PC-3 (cell line): ENCODE data around the gene MMD. TPM values are rescaled to one million over a fixed set of nuclear protein-coding genes. Genes with fewer than 3 reads are reported as not detected.

Experiments
- ATAC-seq: fragments of 200-7000 bp; cut with Tn5 transposase; 2 replicates; pipeline ENCODE4 v1.9.1; 2020; ENCODE audit warnings: mild to moderate bottlenecking, moderate library complexity
- BruUV-seq: library from RNA; stranded (reverse); fragments of 400-500 nt; replicated peaks from 2 replicates; lab custom pipeline; 2021; lab: Mats Ljungman, UMichigan
- CTCF ChIA-PET: fragments of 300-600 bp; sonication (Branson Sonifier 250); formaldehyde crosslinking; loops from one replicate; lab custom pipeline; 2022; ENCODE audit warnings: antibody characterized with exemption; lab: Charles Lee
- POLR2A ChIA-PET: fragments of 300-600 bp; sonication (Branson Sonifier 250); formaldehyde crosslinking; loops from one replicate; lab custom pipeline; 2022; ENCODE audit warnings: antibody characterized with exemption; ENCODE audit not compliant: unreplicated experiment; lab: Charles Lee
- DNase-seq: peaks from one replicate; pipeline ENCODE4 v3.0.0-alpha.2; 2015
- H2AFZ ChIP-seq: fragments of 300-600 bp; sonication (generic); 2 replicates; pipeline ENCODE4 v1.6.0; 2016; ENCODE audit warnings: antibody characterized with exemption, low read length
- H3F3A ChIP-seq: fragments of 300-600 bp; sonication (generic); one replicate; pipeline ENCODE4 v1.6.0; 2017; ENCODE audit warnings: antibody characterized with exemption, low read length, control low read depth, mild to moderate bottlenecking; ENCODE audit not compliant: unreplicated experiment
- H3K27ac ChIP-seq: fragments of 300-600 bp; sonication (generic); 2 replicates; pipeline ENCODE4 v1.5.1; 2016; ENCODE audit warnings: mild to moderate bottlenecking, low read length
- H3K27me3 ChIP-seq: fragments of 300-600 bp; sonication (generic); 2 replicates; pipeline ENCODE4 v1.6.1; 2016; ENCODE audit warnings: low read length, mixed read lengths
- H3K36me3 ChIP-seq: fragments of 300-600 bp; sonication (generic); 2 replicates; pipeline ENCODE4 v1.6.1; 2016; ENCODE audit warnings: low read depth, mixed run types, low read length, mixed read lengths
- H3K4me1 ChIP-seq: fragments of 300-600 bp; sonication (generic); 2 replicates; pipeline ENCODE4 v1.5.1; 2016; ENCODE audit warnings: low read length; ENCODE audit not compliant: insufficient read depth
- H3K4me2 ChIP-seq: fragments of 300-600 bp; sonication (generic); 2 replicates; pipeline ENCODE4 v1.6.0; 2016; ENCODE audit warnings: low read length
- H3K4me3 ChIP-seq: fragments of 300-600 bp; sonication (generic); 2 replicates; pipeline ENCODE4 v1.5.1; 2016; ENCODE audit warnings: mild to moderate bottlenecking, low read length, mixed read lengths
- H3K79me2 ChIP-seq: fragments of 300-600 bp; sonication (generic); 2 replicates; pipeline ENCODE4 v1.6.1; 2017; ENCODE audit warnings: low read length, mixed read lengths
- H3K9ac ChIP-seq: fragments of 300-600 bp; sonication (generic); 2 replicates; pipeline ENCODE4 v1.6.0; 2016; ENCODE audit warnings: mild to moderate bottlenecking, low read length
- H3K9me2 ChIP-seq: fragments of 300-600 bp; sonication (generic); replicated peaks from 2 replicates; pipeline ENCODE4 v1.6.1; 2016; ENCODE audit warnings: mixed run types, low read length, mixed read lengths
- H3K9me3 ChIP-seq: fragments of 300-600 bp; sonication (generic); 2 replicates; pipeline ENCODE4 v1.6.1; 2016; ENCODE audit warnings: low read length, mixed read lengths
- H4K20me1 ChIP-seq: fragments of 300-600 bp; sonication (generic); 2 replicates; pipeline ENCODE4 v1.6.1; 2016; ENCODE audit warnings: low read length, mixed read lengths
- CTCF ChIP-seq: fragments of 300-600 bp; sonication (generic); conservative IDR thresholded peaks from 2 replicates; pipeline ENCODE4 v1.5.1; 2017; ENCODE audit warnings: antibody characterized with exemption, low read depth, mild to moderate bottlenecking, low read length
- EZH2 ChIP-seq: fragments of 300-600 bp; sonication (generic); IDR thresholded peaks from one replicate; pipeline ENCODE4 v1.6.1; 2017; ENCODE audit warnings: antibody characterized with exemption, mild to moderate bottlenecking, low read length; ENCODE audit not compliant: unreplicated experiment
- EZH2phosphoT487 ChIP-seq: fragments of 300-600 bp; sonication (generic); IDR thresholded peaks from 2 replicates; pipeline ENCODE4 v1.6.1; 2018; ENCODE audit warnings: mild to moderate bottlenecking, antibody characterized with exemption, low read length, borderline replicate concordance
- intact Hi-C: fragments of 100-400 bp; cut with micrococcal nuclease; formaldehyde crosslinking; loops from 2 replicates; pipeline ENCODE4 v1.9.0; 2023
- total RNA-seq: library from RNA; depleted of rRNA; stranded (reverse); fragments of >200 nt; gene quantifications from 2 replicates; pipeline ENCODE4 v1.2.3, GENCODE V29; 2014

The MMD gene
- total RNA-seq, 1 experiment from 2014 or later: 24.1 TPM

GRCh38 chr17:55402374-55402773, 19.3 kb downstream of the MMD start:
- ChIA-PET CTCF (no interaction called here), POLR2A (no interaction called here)
- Histone ChIP-seq H3K4me1 (peaks cover 15% of the 10 kb centered on the region), H2AFZ (no peak overlapping the region), H3K79me2 (no peaks in the 10 kb centered on the region), H3F3A (no peaks in the 10 kb centered on the region), H3K9ac (no peak overlapping the region), H3K4me2 (peak overlapping the region; percentile 36), H3K27ac (no peak overlapping the region), H3K9me2 (no peaks in the 10 kb centered on the region), H3K27me3 (no peaks in the 10 kb centered on the region), H4K20me1 (no peaks in the 10 kb centered on the region), H3K9me3 (no peaks in the 10 kb centered on the region), H3K36me3 (0 out of 2 replicates have a peak, but pooled peaks cover 4% of the 10 kb centered on the region), H3K4me3 (no peak overlapping the region)
- no TSS peak for BruUV-seq
- intact Hi-C loops: loop anchor here (2.0 kb wide), 1 partner anchor 30 kb away; no protein-coding TSS in a partner anchor
- TF ChIP-seq EZH2: no peak
- TF ChIP-seq EZH2phosphoT487: no peak
- TF ChIP-seq CTCF: no peak
- DNase-seq (peak; percentile 88), ATAC-seq (peak; percentile 100)

- no TSS peak for BruUV-seq
- intact Hi-C loops: no loop called here
- ChIA-PET POLR2A (no interaction called here), CTCF (no interaction called here)
- no peaks in the 10 kb centered on the region for H3K79me2 ChIP-seq
- H2AFZ ChIP-seq: no peak overlapping the region
- H3K4me2 ChIP-seq: no peak overlapping the region
- no peaks in the 10 kb centered on the region for H3K9me3 ChIP-seq
- peaks cover 15% of the 10 kb centered on the region for H3K4me1 ChIP-seq
- no peak overlapping the region for H3K27ac ChIP-seq
- no peaks in the 10 kb centered on the region for H3F3A ChIP-seq
- no peak overlapping the region for H3K4me3 ChIP-seq
- no peaks in the 10 kb centered on the region for H3K27me3 ChIP-seq
- TF ChIP-seq EZH2 (no peak), EZH2phosphoT487 (no peak), CTCF (no peak)
- H3K36me3 ChIP-seq: peaks cover 9% of the 10 kb centered on the region
- H3K9ac ChIP-seq: no peak overlapping the region
- no peak for DNase-seq
- no peak for ATAC-seq
- H3K9me2 ChIP-seq: no peaks in the 10 kb centered on the region
- no peaks in the 10 kb centered on the region for H4K20me1 ChIP-seq
Observed at GRCh38 chr17:55398689-55399088, 22.9 kb downstream of the MMD start.

DNA sequence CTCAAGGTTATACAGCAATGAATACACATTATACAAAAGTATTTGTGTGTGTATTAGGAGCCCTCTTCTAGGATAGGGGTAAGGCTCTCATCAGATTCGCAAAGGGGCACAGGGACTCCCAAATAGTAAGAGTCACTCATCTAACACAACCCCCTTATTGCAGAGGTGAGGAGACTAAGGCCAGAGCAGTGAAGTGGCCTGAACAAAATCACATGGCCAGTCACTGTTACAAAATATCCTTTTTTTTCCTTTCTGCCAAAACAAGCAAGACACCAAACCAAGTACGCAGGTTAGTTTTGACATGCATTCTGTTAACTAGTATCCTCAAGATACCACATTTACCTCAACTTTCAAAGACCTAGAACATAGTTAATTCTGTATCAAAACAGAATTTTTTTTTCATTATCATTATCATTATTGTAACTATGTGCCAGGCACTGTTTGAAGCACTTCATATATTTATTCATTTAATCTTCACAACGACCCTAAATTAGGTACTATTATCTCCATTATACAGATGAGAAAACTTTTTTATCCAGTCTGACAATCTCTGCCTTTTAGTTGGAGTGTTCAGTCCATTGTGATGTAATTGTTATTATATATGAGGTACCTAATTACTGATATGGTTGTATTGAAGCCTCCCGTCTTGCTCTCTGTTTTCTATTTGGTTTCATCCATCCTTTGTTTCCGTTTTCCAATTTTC, 25.7 kb downstream of the MMD start:
- Histone ChIP-seq H3K4me1 (no peaks in the 10 kb centered on the region), H4K20me1 (no peaks in the 10 kb centered on the region), H3K4me3 (no peak overlapping the region), H3K9me3 (no peaks in the 10 kb centered on the region), H3K9ac (no peak overlapping the region), H3K27ac (no peak overlapping the region), H3F3A (no peaks in the 10 kb centered on the region), H2AFZ (no peak overlapping the region), H3K27me3 (no peaks in the 10 kb centered on the region), H3K36me3 (peaks cover 5% of the 10 kb centered on the region), H3K4me2 (no peak overlapping the region), H3K9me2 (no peaks in the 10 kb centered on the region), H3K79me2 (no peaks in the 10 kb centered on the region)
- ATAC-seq: no peak
- TF ChIP-seq CTCF (no peak), EZH2 (no peak), EZH2phosphoT487 (no peak)
- ChIA-PET CTCF (no interaction called here), POLR2A (no interaction called here)
- no peak for DNase-seq
- BruUV-seq: no TSS peak
- intact Hi-C loops: no loop called here
